HepG2 (cell line): Measurements from ENCODE around the gene ZMYM1. TPM values are rescaled to one million over a fixed set of nuclear protein-coding genes. Genes with fewer than 3 reads are reported as not detected.

Experiments
- ATAC-seq: fragments of 200-7000 bp; cut with Tn5 transposase; 3 replicates; pipeline ENCODE4 v1.9.1; 2020; ENCODE audit warnings: mild to moderate bottlenecking, moderate library complexity
- BruUV-seq: library from RNA; stranded (reverse); fragments of 400-500 nt; replicated peaks from 2 replicates; lab custom pipeline; 2021; lab: Mats Ljungman, UMichigan
- CTCF ChIA-PET: fragments of 300-600 bp; formaldehyde crosslinking; extraction: SDS; loops from one replicate; lab custom pipeline; 2021; ENCODE audit warnings: low total read pairs, inconsistent platforms, low intra/inter-chr PET ratio; lab: Yijun Ruan, JAX
- POLR2A ChIA-PET: fragments of 350-600 bp; sonication (Branson Sonifier 250); formaldehyde crosslinking; loops from one replicate; lab custom pipeline; 2020; ENCODE audit warnings: antibody characterized with exemption, inconsistent platforms; lab: Yijun Ruan, JAX
- DNase-seq: peaks from one replicate; pipeline ENCODE4 v3.0.0-alpha.2; 2015; ENCODE audit warnings: low spot score
- FAIRE-seq: peaks from 3 replicates; lab custom pipeline; 2011; peaks lifted over from hg19 to GRCh38; lab: Jason Lieb, UNC
- H2AFZ ChIP-seq: one replicate; pipeline ENCODE4 v1.6.1; 2011; ENCODE audit warnings: low read length, inconsistent platforms
- H3K27ac ChIP-seq: fragments of 300-600 bp; 3 replicates; pipeline ENCODE4 v1.8.0; 2011; ENCODE audit warnings: mixed run types, mild to moderate bottlenecking, mixed read lengths, low read length, inconsistent platforms; ENCODE audit not compliant: insufficient read depth; ENCODE audit errors: extremely low read length
- H3K27me3 ChIP-seq, 2 experiments: fragments of 200-600 bp in 1 of 2; 2 replicates in 1 of 2; 3 replicates in 1 of 2; pipeline versions ENCODE4 v1.6.0 to v1.8.0; 2011; ENCODE audit warnings: low read length in 2 of 2, mild to moderate bottlenecking in 2 of 2, moderate library complexity in 2 of 2, inconsistent platforms in 1 of 2; ENCODE audit not compliant: insufficient read depth in 2 of 2, control insufficient read depth in 1 of 2
- H3K36me3 ChIP-seq, 2 experiments: fragments of 200-600 bp in 1 of 2; replicated peaks in 1 of 2; 2 replicates in 1 of 2; 3 replicates in 1 of 2; pipeline versions ENCODE4 v1.5.1 to v1.8.0; 2011; ENCODE audit warnings: low read length in 2 of 2, inconsistent platforms in 1 of 2; ENCODE audit not compliant: insufficient read depth in 2 of 2, control insufficient read depth in 1 of 2
- H3K4me1 ChIP-seq: 2 replicates; pipeline ENCODE4 v1.5.1; 2012; ENCODE audit warnings: low read length, inconsistent platforms; ENCODE audit not compliant: insufficient read depth
- H3K4me2 ChIP-seq: 2 replicates; pipeline ENCODE4 v1.6.0; 2011; ENCODE audit warnings: low read depth, low read length, inconsistent platforms
- H3K4me3 ChIP-seq, 3 experiments: fragments of 200-600 bp in 1 of 3; sonication (generic), shearing (Covaris generic) in 1 of 3; replicated peaks in 1 of 3; 2 replicates each; pipeline ENCODE4 v1.5.1; 2011 to 2016; ENCODE audit warnings: low read length in 3 of 3, inconsistent platforms in 2 of 3, low read depth in 2 of 3, mild to moderate bottlenecking in 2 of 3, control low read depth in 1 of 3, mixed read lengths in 1 of 3; ENCODE audit not compliant: insufficient read depth in 1 of 3
- H3K79me2 ChIP-seq: one replicate; pipeline ENCODE4 v1.6.1; 2011; ENCODE audit warnings: low read length, inconsistent platforms; ENCODE audit not compliant: insufficient read depth
- H3K9ac ChIP-seq: 2 replicates; pipeline ENCODE4 v1.6.0; 2011; ENCODE audit warnings: mild to moderate bottlenecking, low read depth, low read length, inconsistent platforms; ENCODE audit not compliant: insufficient read depth
- H3K9me3 ChIP-seq: 2 replicates; pipeline ENCODE4 v1.5.1; 2012; ENCODE audit warnings: mild to moderate bottlenecking, low read length
- H4K20me1 ChIP-seq: 2 replicates; pipeline ENCODE4 v1.6.0; 2011; ENCODE audit warnings: inconsistent platforms, mild to moderate bottlenecking, low read length, moderate library complexity; ENCODE audit not compliant: insufficient read depth
- CREB1 ChIP-seq, 2 experiments: fragments of 450-650 bp in 1 of 2; IDR thresholded peaks; 2 replicates each; pipeline ENCODE4 v1.6.1; 2016 to 2017; ENCODE audit warnings: control low read depth in 1 of 2, mild to moderate bottlenecking in 1 of 2, missing compliant biosample characterization in 1 of 2, missing genetic modification characterization in 1 of 2
- ELF4 ChIP-seq: sonication (generic); formaldehyde crosslinking; IDR thresholded peaks from 2 replicates; pipeline ENCODE4 v1.5.0; 2020; ENCODE audit warnings: missing genetic modification reagents, mild to moderate bottlenecking, moderate library complexity, borderline replicate concordance
- KDM5B ChIP-seq: sonication (generic); formaldehyde crosslinking; IDR thresholded peaks from 2 replicates; pipeline ENCODE4 v1.4.0; 2020; ENCODE audit warnings: missing genetic modification reagents, mild to moderate bottlenecking, borderline replicate concordance
- KLF9 ChIP-seq: IDR thresholded peaks from 2 replicates; pipeline ENCODE4 v1.6.1; 2016; ENCODE audit warnings: low read depth
- PAX8 ChIP-seq: sonication (generic); formaldehyde crosslinking; IDR thresholded peaks from 2 replicates; pipeline ENCODE4 v1.8.0; 2022; ENCODE audit warnings: mild to moderate bottlenecking, missing genetic modification reagents, borderline replicate concordance
- PRMT3 ChIP-seq: sonication (generic); formaldehyde crosslinking; IDR thresholded peaks from 2 replicates; pipeline ENCODE4 v1.8.1; 2022; ENCODE audit warnings: low read depth, mild to moderate bottlenecking, moderate library complexity, missing genetic modification reagents, borderline replicate concordance
- RFXAP ChIP-seq: sonication (generic); formaldehyde crosslinking; IDR thresholded peaks from 2 replicates; pipeline ENCODE4 v1.4.0; 2020; ENCODE audit warnings: missing genetic modification reagents, borderline replicate concordance
- SKI ChIP-seq: fragments of 450-650 bp; IDR thresholded peaks from one replicate; pipeline ENCODE4 v1.6.1; 2018; ENCODE audit warnings: mild to moderate bottlenecking; ENCODE audit not compliant: partially characterized antibody
- SMAD9 ChIP-seq: sonication (generic); formaldehyde crosslinking; IDR thresholded peaks from 2 replicates; pipeline ENCODE4 v1.5.1; 2020; ENCODE audit warnings: mild to moderate bottlenecking, missing genetic modification reagents
- SRY ChIP-seq: sonication (generic); formaldehyde crosslinking; IDR thresholded peaks from 2 replicates; pipeline ENCODE4 v1.8.0; 2022; ENCODE audit warnings: mild to moderate bottlenecking, missing genetic modification reagents
- TEAD2 ChIP-seq: sonication (generic); formaldehyde crosslinking; IDR thresholded peaks from 2 replicates; pipeline ENCODE4 v1.9.0; 2021; ENCODE audit warnings: missing genetic modification reagents
- ZBED4 ChIP-seq: sonication (generic); formaldehyde crosslinking; IDR thresholded peaks from 2 replicates; pipeline ENCODE4 v1.4.0; 2020; ENCODE audit warnings: missing genetic modification reagents, borderline replicate concordance
- ZIK1 ChIP-seq: sonication (generic); formaldehyde crosslinking; IDR thresholded peaks from 2 replicates; pipeline ENCODE4 v1.5.0; 2020; ENCODE audit warnings: mild to moderate bottlenecking, low read depth, missing genetic modification reagents, borderline replicate concordance
- ZNF121 ChIP-seq: sonication (generic); formaldehyde crosslinking; IDR thresholded peaks from 2 replicates; pipeline ENCODE4 v1.5.0; 2020; ENCODE audit warnings: mild to moderate bottlenecking, missing genetic modification reagents
- ZNF282 ChIP-seq: fragments of 450-650 bp; IDR thresholded peaks from 2 replicates; pipeline ENCODE4 v1.6.1; 2018; ENCODE audit not compliant: partially characterized antibody
- ZNF451 ChIP-seq: sonication (generic); formaldehyde crosslinking; IDR thresholded peaks from 2 replicates; pipeline ENCODE4 v1.5.0; 2020; ENCODE audit warnings: mild to moderate bottlenecking, missing genetic modification reagents
- ZNF609 ChIP-seq: sonication (generic); formaldehyde crosslinking; IDR thresholded peaks from 2 replicates; pipeline ENCODE4 v1.4.0; 2020; ENCODE audit warnings: mild to moderate bottlenecking, missing genetic modification reagents, borderline replicate concordance
- ZNF782 ChIP-seq: sonication (generic); formaldehyde crosslinking; IDR thresholded peaks from 2 replicates; pipeline ENCODE4 v1.4.0; 2020; ENCODE audit warnings: missing genetic modification reagents, mild to moderate bottlenecking, borderline replicate concordance
- WGBS: methylation state at CpG from one replicate; pipeline ENCODE4 v1.1.6; 2017; ENCODE audit warnings: low lambda C conversion rate; 5-methylcytosine and 5-hydroxymethylcytosine counted together
- in situ Hi-C: cut with HindIII; loops from 2 replicates; pipeline ENCODE4 v1.10.0; 2017; ENCODE audit warnings: low pct_unique_long_range_greater_than_20kb; ENCODE audit not compliant: extremely low pct_ligation_motif_present
- intact Hi-C: fragments of 100-400 bp; cut with micrococcal nuclease; formaldehyde crosslinking; loops from one replicate; pipeline ENCODE4 v1.10.0; 2022; ENCODE audit not compliant: unreplicated experiment
- polyA plus RNA-seq, 8 experiments: library from polyadenylated mRNA; depleted of rRNA in 3 of 8; stranded (reverse) in 7 of 8; unstranded in 1 of 8; fragments of >200 nt; fragmentation: Illumina TruSeq in 4 of 8; extraction: Trizol in 4 of 8; gene quantifications; 2 replicates each; pipeline versions ENCODE4 v1.2.1 to v1.2.3, GENCODE V29; 2011 to 2016; ENCODE audit warnings: low read depth in 4 of 8, missing spikeins in 1 of 8, mixed read lengths in 1 of 8; ENCODE audit not compliant: insufficient read depth in 1 of 8
- total RNA-seq, 5 experiments: library from RNA; depleted of rRNA; stranded (reverse); fragments of >200 nt; fragmentation: Illumina TruSeq; extraction: Trizol; gene quantifications; 2 replicates each; pipeline ENCODE4 v1.2.3, GENCODE V29; 2016; ENCODE audit warnings: low read depth in 1 of 5

Gene ZMYM1
- total and polyA plus RNA-seq, 2 of the 13 experiments (the other 11 are each of a cell fraction or from before 2014, with no cell fraction given) = 10.0 to 16.2 TPM

GRCh38 chr1:35033346-35033745, 45.8 kb upstream of the ZMYM1 start:
- no peak overlapping the region for H3K4me2 ChIP-seq
- no peaks in the 10 kb centered on the region; a peak in 1 of 5 replicates for H3K27me3 ChIP-seq
- BruUV-seq = no TSS peak
- H3K27ac ChIP-seq = no peak overlapping the region
- intact Hi-C loops = loop anchor here (5.0 kb wide), 2 partner anchors 46 to 159 kb away; partner anchors contain the start of genes SFPQ and TMEM35B
- in situ Hi-C loops = no loop called here
- 67% methylated on average over 1 of the region's 1 CpG for WGBS
- POLR2A ChIA-PET = no interaction called here
- H4K20me1 ChIP-seq = no peaks in the 10 kb centered on the region
- peaks cover 12% of the 10 kb centered on the region for H3K4me1 ChIP-seq
- no peak overlapping the region for H3K4me3 ChIP-seq
- peaks cover 12% of the 10 kb centered on the region for H3K79me2 ChIP-seq
- H3K36me3 ChIP-seq = no peaks in the 10 kb centered on the region
- no peak for ATAC-seq
- H2AFZ ChIP-seq = no peak overlapping the region
- FAIRE-seq = no peak
- H3K9ac ChIP-seq = no peak overlapping the region
- peaks cover 11% of the 10 kb centered on the region for H3K9me3 ChIP-seq
- CTCF ChIA-PET = no interaction called here
- no peak for DNase-seq
- TF ChIP-seq ZNF121 (no peak), ZIK1 (CRISPR knock-in tag) (no peak), TEAD2 (no peak), ZNF782 (no peak), SMAD9 (CRISPR knock-in tag) (no peak), SRY (no peak), CREB1 (IDR thresholded peaks at IDR 0.05) (no peak), CREB1 (CRISPR knock-in tag; IDR thresholded peaks at IDR 0.05) (no peak), KDM5B (CRISPR knock-in tag) (no peak), PAX8 (CRISPR knock-in tag) (no peak), PRMT3 (CRISPR knock-in tag) (no peak), KLF9 (CRISPR knock-in tag) (no peak), ZBED4 (no peak), ZNF451 (CRISPR knock-in tag) (no peak), RFXAP (CRISPR knock-in tag) (no peak), ZNF282 (no peak), ZNF609 (CRISPR knock-in tag) (no peak), SKI (no peak), ELF4 (no peak)
